IPS DF 6.9 (cell line): ENCODE measurements around the gene OPCML.
A peak's percentile ranks its signal among the peaks of the same experiment; 100 is the strongest.

Source experiments
- DNase-seq: peaks from one replicate; pipeline ENCODE4 v3.0.0-alpha.2; 2013; ENCODE audit warnings: low read depth, low spot score
- H3K27ac ChIP-seq: one replicate; pipeline ENCODE4 v1.5.1; 2013; ENCODE audit warnings: low read length, control low read depth
- H3K27me3 ChIP-seq: 2 replicates; pipeline ENCODE4 v1.6.1; 2013; ENCODE audit warnings: mild to moderate bottlenecking, low read length; ENCODE audit not compliant: control insufficient read depth, insufficient read depth
- H3K36me3 ChIP-seq: 2 replicates; pipeline ENCODE4 v1.6.1; 2013; ENCODE audit warnings: low read length; ENCODE audit not compliant: control insufficient read depth, insufficient read depth
- H3K4me1 ChIP-seq: 2 replicates; pipeline ENCODE4 v1.6.1; 2013; ENCODE audit warnings: low read length; ENCODE audit not compliant: control insufficient read depth, insufficient read depth
- H3K4me3 ChIP-seq: 2 replicates; pipeline ENCODE4 v1.5.1; 2013; ENCODE audit warnings: mild to moderate bottlenecking, low read length
- H3K9me3 ChIP-seq: 2 replicates; pipeline ENCODE4 v1.6.1; 2013; ENCODE audit warnings: low read length, inconsistent platforms; ENCODE audit not compliant: control insufficient read depth, insufficient read depth
- WGBS: extraction: QIAGEN DNeasy Blood & Tissue Kit; methylation state at CpG from one replicate; pipeline ENCODE4 v1.1.7; 2013; ENCODE audit warnings: mixed read lengths, missing lambda C conversion rate; ENCODE audit not compliant: insufficient read length, insufficient coverage; 5-methylcytosine and 5-hydroxymethylcytosine counted together

The OPCML gene

GRCh38 chr11:133249065-133249464 is 283.2 kb downstream of the OPCML start:
- no peaks in the 10 kb centered on the region for H3K36me3 ChIP-seq
- H3K27me3 ChIP-seq, result no peaks in the 10 kb centered on the region
- H3K4me3 ChIP-seq, result no peak overlapping the region
- no CpG with 5 or more reads among the region's 3 CpGs for WGBS
- no peaks in the 10 kb centered on the region for H3K9me3 ChIP-seq
- no peak for DNase-seq
- no peak overlapping the region for H3K27ac ChIP-seq
- no peaks in the 10 kb centered on the region for H3K4me1 ChIP-seq

GRCh38 chr11:133243832-133244231 is 288.5 kb downstream of the OPCML start:
- no peak overlapping the region for H3K4me3 ChIP-seq
- H3K9me3 ChIP-seq, result no peaks in the 10 kb centered on the region
- H3K27me3 ChIP-seq, result no peaks in the 10 kb centered on the region
- peak; percentile 33 for DNase-seq
- no peak overlapping the region for H3K27ac ChIP-seq
- no peaks in the 10 kb centered on the region for H3K36me3 ChIP-seq
- peaks cover 2% of the 10 kb centered on the region; the same call in 1 of the 2 replicates for H3K4me1 ChIP-seq
- WGBS, result no CpG with 5 or more reads among the region's 3 CpGs

DNA sequence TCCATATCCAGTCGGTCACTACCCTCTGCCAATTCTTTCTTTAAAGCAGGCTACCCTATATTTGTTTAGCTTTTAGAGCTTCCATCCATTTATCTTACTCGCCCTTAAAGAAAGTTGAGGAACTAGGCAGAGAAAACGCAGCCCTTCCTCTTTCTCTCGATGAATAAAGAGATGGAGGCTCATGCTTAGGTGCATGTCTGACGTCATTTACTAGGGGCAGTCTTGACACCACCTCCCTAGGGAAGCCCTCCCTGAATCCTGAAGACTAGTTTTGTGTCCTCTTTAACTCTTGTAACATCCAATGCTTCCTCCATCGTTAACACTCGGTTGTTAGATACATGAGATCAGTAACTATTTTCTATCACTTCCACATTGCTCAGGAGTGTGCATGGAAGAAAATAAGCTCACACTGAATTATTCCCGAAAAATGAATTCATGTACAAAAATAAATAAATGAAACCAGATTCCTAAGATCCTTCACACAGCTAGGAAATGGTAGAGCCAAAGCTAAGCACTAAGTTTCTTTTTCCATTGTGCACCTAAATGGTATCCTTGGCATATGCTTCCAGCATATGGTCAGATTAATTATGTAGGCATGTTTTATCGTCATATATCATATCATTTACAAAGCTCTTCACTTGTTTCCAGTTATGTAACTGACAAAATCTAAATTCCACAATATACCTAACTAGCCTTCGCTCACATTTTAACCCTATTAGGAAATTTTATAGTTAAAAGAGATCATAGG is 291.2 kb downstream of the OPCML start:
- H3K27me3 ChIP-seq, result no peaks in the 10 kb centered on the region
- H3K9me3 ChIP-seq, result no peaks in the 10 kb centered on the region
- no peak for DNase-seq
- no peak overlapping the region for H3K27ac ChIP-seq
- no peak overlapping the region for H3K4me3 ChIP-seq
- no peaks in the 10 kb centered on the region for H3K36me3 ChIP-seq
- 100% methylated on average over 1 of the region's 10 CpGs for WGBS
- peaks cover 2% of the 10 kb centered on the region; the same call in 1 of the 2 replicates for H3K4me1 ChIP-seq

GRCh38 chr11:133239575-133239974 is 292.7 kb downstream of the OPCML start:
- no peaks in the 10 kb centered on the region for H3K27me3 ChIP-seq
- H3K4me1 ChIP-seq, result peaks cover 2% of the 10 kb centered on the region; the same call in 1 of the 2 replicates
- no peaks in the 10 kb centered on the region for H3K9me3 ChIP-seq
- no peak for DNase-seq
- H3K4me3 ChIP-seq, result no peak overlapping the region
- WGBS, result no CpG with 5 or more reads among the region's 8 CpGs
- H3K36me3 ChIP-seq, result no peaks in the 10 kb centered on the region
- H3K27ac ChIP-seq, result no peak overlapping the region

DNA sequence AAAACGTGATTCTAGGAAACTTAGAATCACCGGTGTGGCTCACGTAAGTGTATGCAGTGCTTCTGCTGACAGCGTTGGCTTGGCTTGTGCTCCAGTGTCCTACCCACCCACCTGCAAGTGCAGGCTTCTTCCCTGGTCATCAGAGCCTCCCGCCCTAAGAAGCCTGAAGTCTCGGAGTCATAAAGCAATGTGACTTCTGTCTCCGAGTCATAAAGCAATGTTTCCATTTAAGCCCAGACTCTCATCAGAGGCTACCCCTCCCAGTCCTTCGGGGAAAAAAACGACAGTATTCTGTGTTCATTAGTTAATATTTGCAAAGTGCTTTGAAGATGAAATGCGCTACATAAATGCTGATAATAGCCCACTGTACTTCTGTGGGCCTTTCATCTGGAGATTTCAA is 293.8 kb downstream of the OPCML start:
- Histone ChIP-seq H3K27me3 (no peaks in the 10 kb centered on the region), H3K27ac (no peak overlapping the region), H3K36me3 (no peaks in the 10 kb centered on the region), H3K9me3 (no peaks in the 10 kb centered on the region), H3K4me3 (no peak overlapping the region), H3K4me1 (peaks cover 2% of the 10 kb centered on the region; the same call in 1 of the 2 replicates)
- WGBS, result no CpG with 5 or more reads among the region's 10 CpGs
- no peak for DNase-seq

- Histone ChIP-seq H3K4me3 (no peak overlapping the region), H3K27ac (no peak overlapping the region), H3K36me3 (no peaks in the 10 kb centered on the region), H3K9me3 (no peaks in the 10 kb centered on the region), H3K4me1 (peaks cover 2% of the 10 kb centered on the region; the same call in 1 of the 2 replicates), H3K27me3 (no peaks in the 10 kb centered on the region)
- no peak for DNase-seq
- WGBS, result no CpG with 5 or more reads among the region's 2 CpGs
Measured at GRCh38 chr11:133238027-133238426, 294.3 kb downstream of the OPCML start.

GRCh38 chr11:133235381-133235780 is 296.9 kb downstream of the OPCML start:
- no CpG with 5 or more reads among the region's 3 CpGs for WGBS
- Histone ChIP-seq H3K9me3 (no peaks in the 10 kb centered on the region), H3K4me3 (no peak overlapping the region), H3K27ac (no peak overlapping the region), H3K4me1 (peaks cover 2% of the 10 kb centered on the region; the same call in 1 of the 2 replicates), H3K27me3 (no peaks in the 10 kb centered on the region), H3K36me3 (no peaks in the 10 kb centered on the region)
- DNase-seq, result no peak

GRCh38 chr11:133234883-133235282 is 297.4 kb downstream of the OPCML start:
- Histone ChIP-seq H3K36me3 (no peaks in the 10 kb centered on the region), H3K4me3 (no peak overlapping the region)
- no CpG with 5 or more reads among the region's 9 CpGs for WGBS

GRCh38 chr11:133232665-133233064 is 299.6 kb downstream of the OPCML start:
- no CpG with 5 or more reads among the region's 2 CpGs for WGBS

More at GRCh38 chr11:133234883-133235282, 297.4 kb downstream of the OPCML start:
- no peak overlapping the region for H3K27ac ChIP-seq
- peaks cover 2% of the 10 kb centered on the region; the same call in 1 of the 2 replicates for H3K4me1 ChIP-seq
- no peaks in the 10 kb centered on the region for H3K27me3 ChIP-seq
- no peaks in the 10 kb centered on the region for H3K9me3 ChIP-seq
- no peak for DNase-seq

GRCh38 chr11:133230431-133230830 is 301.9 kb downstream of the OPCML start:
- Histone ChIP-seq H3K4me3 (no peak overlapping the region), H3K4me1 (peaks cover 5% of the 10 kb centered on the region), H3K9me3 (no peaks in the 10 kb centered on the region), H3K27me3 (no peaks in the 10 kb centered on the region), H3K27ac (no peak overlapping the region), H3K36me3 (no peaks in the 10 kb centered on the region)
- DNase-seq, result no peak
- WGBS, result no CpG with 5 or more reads among the region's 5 CpGs

More at GRCh38 chr11:133232665-133233064, 299.6 kb downstream of the OPCML start:
- DNase-seq, result no peak
- no peaks in the 10 kb centered on the region for H3K36me3 ChIP-seq
- H3K27ac ChIP-seq, result no peak overlapping the region
- H3K4me1 ChIP-seq, result peaks cover 5% of the 10 kb centered on the region
- no peaks in the 10 kb centered on the region for H3K9me3 ChIP-seq
- no peaks in the 10 kb centered on the region for H3K27me3 ChIP-seq
- no peak overlapping the region for H3K4me3 ChIP-seq
